ENCODE data around the gene SAP130.

The SAP130 gene

GRCh38 chr2:128024816-128025215 is 3.0 kb downstream of the SAP130 start:
- DNase-seq: no peak

DNA sequence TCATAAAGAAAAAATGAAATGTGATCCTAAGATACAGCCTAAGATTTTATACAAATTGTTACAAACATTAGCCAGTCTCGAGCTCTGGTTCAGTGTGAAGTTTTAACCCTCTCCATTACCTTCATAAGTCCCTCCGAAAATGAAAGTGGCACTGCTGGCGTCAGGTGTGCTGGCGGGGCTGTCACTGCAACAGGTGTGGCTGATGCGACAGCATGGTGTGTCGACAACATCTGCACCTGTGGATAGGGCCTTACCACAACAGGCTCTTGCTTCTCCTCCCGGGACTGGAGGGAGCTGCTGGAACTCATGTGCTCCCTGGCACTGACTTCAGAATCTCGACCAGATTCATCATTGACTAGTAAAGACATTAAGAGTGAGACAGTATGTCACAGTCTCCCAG is 10.3 kb downstream of the SAP130 start:
- no peak for DNase-seq

DNA sequence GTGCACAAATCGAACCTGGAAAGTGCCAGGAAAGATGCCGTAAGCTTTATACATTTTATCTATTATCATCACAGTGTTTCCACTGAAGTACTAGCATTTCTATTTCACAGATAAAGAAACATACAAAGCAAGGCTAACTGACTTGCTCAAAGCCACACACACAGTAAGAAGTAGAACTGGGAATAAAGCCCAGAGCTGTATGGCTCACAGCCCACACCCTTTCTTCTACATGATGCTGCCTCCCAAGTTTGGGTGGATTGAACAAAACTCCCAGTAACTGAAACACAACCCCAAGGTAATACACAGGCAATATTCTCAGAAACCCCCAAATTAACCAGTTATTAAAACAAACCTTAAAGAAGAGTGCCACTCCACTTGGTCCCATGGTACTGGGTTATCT is 11.2 kb downstream of the SAP130 start:
- DNase-seq: no peak

GRCh38 chr2:128012698-128013097 is 15.2 kb downstream of the SAP130 start:
- no peak for DNase-seq

GRCh38 chr2:128008074-128008672 is 19.7 kb downstream of the SAP130 start:
- DNase-seq: no peak

- no peak for DNase-seq
Observed at GRCh38 chr2:128004509-128004908, 23.4 kb downstream of the SAP130 start.

- DNase-seq: no peak
Observed at GRCh38 chr2:128003463-128003862, 24.4 kb downstream of the SAP130 start.

GRCh38 chr2:127996160-127996559 is 31.7 kb downstream of the SAP130 start:
- no peak for DNase-seq

- no peak for DNase-seq
Observed at GRCh38 chr2:127995725-127996124, 32.1 kb downstream of the SAP130 start.

GRCh38 chr2:127993659-127994058 is 34.2 kb downstream of the SAP130 start:
- DNase-seq: no peak

GRCh38 chr2:127991742-127992141 is 36.1 kb downstream of the SAP130 start:
- DNase-seq: no peak

DNA sequence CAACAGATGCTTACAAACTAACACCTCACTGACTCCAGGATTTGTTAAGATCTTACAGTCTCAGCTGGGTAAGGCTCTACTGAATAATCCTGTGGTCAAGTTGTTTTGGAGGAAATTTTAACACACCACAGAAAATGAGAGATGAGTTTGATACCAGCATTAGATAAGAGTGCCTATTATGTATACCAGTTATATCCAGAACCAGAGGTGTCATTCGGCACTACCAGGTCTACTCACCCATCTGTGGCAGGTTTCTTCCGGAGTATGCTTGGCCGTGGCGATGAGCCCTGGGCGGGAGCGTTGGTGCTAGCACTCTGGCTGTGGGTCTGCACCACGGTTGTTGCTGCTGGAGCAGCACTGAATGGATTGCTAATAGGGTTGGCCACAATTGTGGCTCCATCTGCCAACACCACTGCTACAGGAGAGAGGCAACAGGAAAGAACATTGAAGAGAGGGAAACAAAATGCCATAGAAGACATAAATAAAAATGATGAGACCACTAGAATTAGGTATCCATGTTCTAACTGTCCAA is 41.2 kb downstream of the SAP130 start:
- DNase-seq: peak; percentile 30

GRCh38 chr2:127985735-127986134 is 42.1 kb downstream of the SAP130 start:
- DNase-seq: no peak

- no peak for DNase-seq
Observed at GRCh38 chr2:127985026-127985734, 42.7 kb downstream of the SAP130 start.

GRCh38 chr2:127984551-127984950 is 43.3 kb downstream of the SAP130 start:
- DNase-seq: no peak

- DNase-seq: no peak
Observed at GRCh38 chr2:127969446-127969845, 58.4 kb downstream of the SAP130 start.

DNA sequence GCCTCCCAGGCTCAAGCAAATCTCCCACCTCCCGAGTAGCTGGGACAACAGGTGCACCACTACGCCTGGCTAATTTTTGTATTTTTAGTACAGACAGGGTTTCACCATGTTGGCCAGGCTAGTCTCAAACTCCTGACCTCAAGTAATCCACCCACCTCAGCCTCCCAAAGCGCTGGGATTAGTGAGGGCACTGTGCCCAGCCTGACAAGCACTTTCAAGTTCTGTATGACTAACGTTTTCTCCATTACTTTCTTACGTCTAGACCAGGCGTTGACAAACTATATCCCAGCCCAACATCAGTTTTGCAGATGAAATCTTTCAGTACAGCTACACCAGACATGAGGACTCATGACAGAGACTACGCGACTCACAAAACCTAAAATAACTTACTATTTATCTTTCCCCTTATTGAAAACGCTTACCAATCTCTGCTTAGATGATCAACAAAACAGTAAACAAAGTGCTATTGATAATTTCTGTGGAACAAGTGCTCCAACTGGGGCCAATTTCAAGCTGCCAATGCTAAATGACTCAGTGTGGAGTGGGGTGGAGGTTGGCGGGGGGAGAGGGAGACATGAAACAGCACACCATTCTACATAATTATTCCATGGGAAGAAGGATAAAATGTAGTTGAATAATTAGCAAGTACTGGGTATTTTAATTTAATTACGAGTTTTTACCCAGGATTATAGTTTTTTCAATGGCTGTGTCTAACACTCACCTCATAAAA is 59.1 kb downstream of the SAP130 start:
- DNase-seq: no peak

DNA sequence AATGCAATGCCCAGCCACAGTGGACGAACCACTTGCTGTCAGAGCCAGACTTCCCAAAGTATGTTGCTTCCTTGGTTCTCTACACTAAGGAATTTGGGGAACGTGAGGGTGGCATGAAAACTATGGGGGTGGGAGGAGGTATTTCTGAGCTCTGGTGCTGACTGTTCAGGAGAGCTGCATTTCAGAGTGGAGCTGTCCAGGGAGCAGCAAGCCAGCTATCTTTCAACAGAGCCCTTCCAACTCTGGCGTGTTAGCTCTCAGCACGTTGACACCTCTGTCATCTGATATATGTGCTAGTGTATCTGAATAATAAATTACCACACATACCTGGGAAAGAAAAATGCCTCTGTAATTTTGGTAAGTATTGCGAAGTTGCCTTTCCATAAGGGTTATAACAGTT is 66.1 kb downstream of the SAP130 start:
- no peak for DNase-seq

DNA sequence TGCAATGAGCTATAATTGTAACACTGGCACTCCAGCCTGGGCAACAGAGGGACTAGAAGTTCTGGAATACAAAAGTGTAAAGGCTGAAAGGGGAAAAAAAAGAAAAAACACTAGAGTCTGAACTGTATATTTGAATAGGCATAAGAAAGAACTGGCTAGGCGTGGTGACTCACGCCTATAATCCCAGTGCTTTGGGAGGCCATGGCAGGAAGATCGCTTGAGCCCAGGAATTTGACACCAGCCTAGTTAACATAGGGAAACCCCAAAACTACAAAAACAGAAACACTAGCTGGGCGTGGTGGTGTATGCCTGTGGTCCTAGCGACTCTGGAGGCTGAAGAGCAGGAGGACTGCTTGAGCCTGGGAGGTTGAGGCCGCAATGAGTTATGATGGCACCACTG is 70.6 kb downstream of the SAP130 start:
- no peak for DNase-seq

DNA sequence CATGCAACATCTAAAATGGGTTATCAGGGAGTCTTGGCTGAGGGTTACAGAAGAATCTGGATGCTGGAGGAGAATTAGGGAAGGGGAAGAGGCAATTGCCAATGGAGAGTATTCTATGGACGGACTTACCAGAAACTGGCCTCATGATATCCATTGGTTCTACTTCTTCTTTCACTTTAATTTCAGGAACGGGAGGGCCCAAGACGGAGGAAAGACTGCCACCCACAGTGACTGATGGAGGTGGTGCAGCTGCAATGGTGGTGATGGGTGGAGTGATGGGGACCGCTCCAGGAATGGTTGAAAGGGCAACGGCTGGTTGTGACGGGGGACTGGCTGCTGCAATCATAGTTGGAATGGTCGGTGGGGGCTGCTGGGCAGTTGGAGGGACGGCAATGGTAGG is 73.0 kb downstream of the SAP130 start:
- DNase-seq: no peak

GRCh38 chr2:127953849-127954248 is 74.0 kb downstream of the SAP130 start:
- DNase-seq: no peak

- no peak for DNase-seq
Observed at GRCh38 chr2:127953128-127953718, 74.6 kb downstream of the SAP130 start.

- no peak for DNase-seq
Observed at GRCh38 chr2:127951026-127951425, 76.8 kb downstream of the SAP130 start.

DNA sequence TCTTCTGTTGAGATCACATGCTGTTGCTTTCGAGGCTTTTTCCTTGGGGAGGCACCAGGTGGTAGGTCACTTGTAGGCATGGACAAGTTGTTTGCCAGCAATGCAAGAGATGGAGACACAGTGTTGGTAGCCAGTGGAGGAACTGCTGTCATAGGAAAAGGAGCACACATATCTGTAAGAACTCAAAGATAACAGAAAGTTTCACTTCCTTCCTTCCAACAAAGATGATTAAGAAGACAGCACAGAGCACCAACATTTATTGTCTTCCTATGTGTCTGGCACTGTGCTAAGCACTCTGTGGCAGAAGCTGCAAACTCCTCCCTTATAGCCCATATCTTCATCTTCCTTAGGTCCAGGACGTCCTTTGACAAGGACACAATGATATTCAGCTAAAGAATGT is 77.6 kb downstream of the SAP130 start:
- no peak for DNase-seq
